ENCODE results near the gene CDKN2B-AS1.
A peak's percentile ranks its signal among the peaks of the same experiment; 100 is the strongest.

Gene CDKN2B-AS1

GRCh38 chr9:21976334-21976875 lies 18.2 kb upstream of the CDKN2B-AS1 start:
- H3K4me3 ChIP-seq (ENCODE audit: low read depth, low read length): no peak overlapping the region
- no peak for DNase-seq (ENCODE audit: low read depth)

GRCh38 chr9:21982391-21982790 lies 12.2 kb upstream of the CDKN2B-AS1 start:
- DNase-seq (ENCODE audit: low read depth): no peak
- no peak overlapping the region for H3K4me3 ChIP-seq (ENCODE audit: low read depth, low read length)

GRCh38 chr9:21982861-21983560 lies 11.6 kb upstream of the CDKN2B-AS1 start:
- no peak for DNase-seq (ENCODE audit: low read depth)
- H3K4me3 ChIP-seq (ENCODE audit: low read depth, low read length): no peak overlapping the region

GRCh38 chr9:21983561-21983935 lies 11.0 kb upstream of the CDKN2B-AS1 start:
- no peak overlapping the region for H3K4me3 ChIP-seq (ENCODE audit: low read depth, low read length)
- DNase-seq (ENCODE audit: low read depth): no peak

- no peak for DNase-seq (ENCODE audit: low read depth)
- H3K4me3 ChIP-seq (ENCODE audit: low read depth, low read length): no peak overlapping the region
These were observed 10.5 kb upstream of the CDKN2B-AS1 start for GRCh38 chr9:21984101-21984500.

- no peak for DNase-seq (ENCODE audit: low read depth)
- H3K4me3 ChIP-seq (ENCODE audit: low read depth, low read length): no peak overlapping the region
These were observed 8.5 kb upstream of the CDKN2B-AS1 start for GRCh38 chr9:21985964-21986667.

- H3K4me3 ChIP-seq (ENCODE audit: low read depth, low read length): no peak overlapping the region
- DNase-seq (ENCODE audit: low read depth): no peak
These were observed 6.3 kb upstream of the CDKN2B-AS1 start for GRCh38 chr9:21988056-21988990.

- DNase-seq (ENCODE audit: low read depth): no peak
- H3K4me3 ChIP-seq (ENCODE audit: low read depth, low read length): peak overlapping the region; percentile 9
These were observed 5.0 kb upstream of the CDKN2B-AS1 start for GRCh38 chr9:21989440-21990189.

- peak overlapping the region; percentile 3 for H3K4me3 ChIP-seq (ENCODE audit: low read depth, low read length)
- no peak for DNase-seq (ENCODE audit: low read depth)
These were observed 3.3 kb upstream of the CDKN2B-AS1 start for GRCh38 chr9:21991072-21991959.

- peak overlapping the region; percentile 91 for H3K4me3 ChIP-seq (ENCODE audit: low read depth, low read length)
These were observed 1.6 kb upstream of the CDKN2B-AS1 start for GRCh38 chr9:21993007-21993406.

GRCh38 chr9:21993893-21994555 lies 567 bp upstream of the CDKN2B-AS1 start, which contains the start of gene CDKN2A:
Gene CDKN2A (minus strand): TSS chr9:21994392.
- H3K4me3 ChIP-seq (ENCODE audit: low read depth, low read length): peak within 1 kb of the TSS; percentile 91
- no peak for DNase-seq (ENCODE audit: low read depth)

More at GRCh38 chr9:21993007-21993406, 1.6 kb upstream of the CDKN2B-AS1 start:
- DNase-seq (ENCODE audit: low read depth): no peak

GRCh38 chr9:21995006-21995665 lies 545 bp downstream of the CDKN2B-AS1 start:
- H3K4me3 ChIP-seq (ENCODE audit: low read depth, low read length): peak overlapping the region; percentile 91
- DNase-seq (ENCODE audit: low read depth): no peak

GRCh38 chr9:21995666-21996398 lies 1.2 kb downstream of the CDKN2B-AS1 start:
- DNase-seq (ENCODE audit: low read depth): no peak
- peak overlapping the region; percentile 91 for H3K4me3 ChIP-seq (ENCODE audit: low read depth, low read length)

GRCh38 chr9:21996438-21996837 lies 1.8 kb downstream of the CDKN2B-AS1 start:
- DNase-seq (ENCODE audit: low read depth): no peak
- peak overlapping the region; percentile 91 for H3K4me3 ChIP-seq (ENCODE audit: low read depth, low read length)

GRCh38 chr9:21996858-21997257 lies 2.3 kb downstream of the CDKN2B-AS1 start:
- H3K4me3 ChIP-seq (ENCODE audit: low read depth, low read length): no peak overlapping the region
- no peak for DNase-seq (ENCODE audit: low read depth)

GRCh38 chr9:21997480-21997879 lies 2.9 kb downstream of the CDKN2B-AS1 start:
- no peak overlapping the region for H3K4me3 ChIP-seq (ENCODE audit: low read depth, low read length)
- DNase-seq (ENCODE audit: low read depth): no peak

Measured in skeletal muscle cell (primary cell).